HEK293 (cell line): ENCODE measurements around the gene QRICH1.

Experiments used
- CTCF ChIP-seq: fragments of 450-650 bp; formaldehyde crosslinking; IDR thresholded peaks from 2 replicates; pipeline ENCODE4 v1.5.1; 2016; ENCODE audit warnings: missing biosample characterization, missing genetic modification characterization
- EGR2 ChIP-seq: fragments of 450-650 bp; formaldehyde crosslinking; IDR thresholded peaks from 2 replicates; pipeline ENCODE4 v1.5.1; 2016; ENCODE audit warnings: low read depth, missing biosample characterization, missing genetic modification characterization
- FEZF1 ChIP-seq: fragments of 450-650 bp; formaldehyde crosslinking; IDR thresholded peaks from 2 replicates; pipeline ENCODE4 v1.5.1; 2016; ENCODE audit warnings: missing biosample characterization, missing genetic modification characterization
- GLI4 ChIP-seq: fragments of 450-650 bp; formaldehyde crosslinking; IDR thresholded peaks from 2 replicates; pipeline ENCODE4 v1.5.1; 2016; ENCODE audit warnings: missing biosample characterization, missing genetic modification characterization
- KLF1 ChIP-seq: fragments of 450-650 bp; formaldehyde crosslinking; IDR thresholded peaks from 2 replicates; pipeline ENCODE4 v1.5.1; 2016; ENCODE audit warnings: missing biosample characterization, missing genetic modification characterization
- PRDM4 ChIP-seq: fragments of 450-650 bp; formaldehyde crosslinking; IDR thresholded peaks from 2 replicates; pipeline ENCODE4 v1.5.1; 2017; ENCODE audit warnings: missing biosample characterization, missing genetic modification characterization
- YY2 ChIP-seq: fragments of 450-650 bp; formaldehyde crosslinking; IDR thresholded peaks from 2 replicates; pipeline ENCODE4 v1.5.1; 2016; ENCODE audit warnings: missing biosample characterization, missing genetic modification characterization
- ZNF112 ChIP-seq: fragments of 450-650 bp; formaldehyde crosslinking; IDR thresholded peaks from 2 replicates; pipeline ENCODE4 v1.5.0; 2017; ENCODE audit warnings: missing biosample characterization, missing genetic modification characterization
- ZNF138 ChIP-seq: fragments of 450-650 bp; formaldehyde crosslinking; IDR thresholded peaks from 2 replicates; pipeline ENCODE4 v1.5.1; 2016; ENCODE audit warnings: missing biosample characterization, missing genetic modification characterization, borderline replicate concordance
- ZNF140 ChIP-seq: fragments of 450-650 bp; formaldehyde crosslinking; IDR thresholded peaks from 2 replicates; pipeline ENCODE4 v1.5.1; 2016; ENCODE audit warnings: missing biosample characterization, missing genetic modification characterization
- ZNF148 ChIP-seq: fragments of 450-650 bp; formaldehyde crosslinking; IDR thresholded peaks from 2 replicates; pipeline ENCODE4 v1.5.0; 2017; ENCODE audit warnings: missing biosample characterization, missing genetic modification characterization, borderline replicate concordance
- ZNF155 ChIP-seq: fragments of 450-650 bp; formaldehyde crosslinking; IDR thresholded peaks from 2 replicates; pipeline ENCODE4 v1.5.1; 2016; ENCODE audit warnings: missing biosample characterization, missing genetic modification characterization
- ZNF2 ChIP-seq: fragments of 450-650 bp; formaldehyde crosslinking; IDR thresholded peaks from 2 replicates; pipeline ENCODE4 v1.5.1; 2016; ENCODE audit warnings: missing biosample characterization, missing genetic modification characterization
- ZNF214 ChIP-seq: fragments of 450-650 bp; formaldehyde crosslinking; IDR thresholded peaks from 2 replicates; pipeline ENCODE4 v1.5.1; 2017; ENCODE audit warnings: missing biosample characterization, mild to moderate bottlenecking, missing genetic modification characterization, borderline replicate concordance
- ZNF341 ChIP-seq: fragments of 450-650 bp; formaldehyde crosslinking; IDR thresholded peaks from 2 replicates; pipeline ENCODE4; 2016; ENCODE audit warnings: low read depth, missing biosample characterization, missing genetic modification characterization
- ZNF549 ChIP-seq: fragments of 450-650 bp; IDR thresholded peaks from 2 replicates; pipeline ENCODE4 v1.5.1; 2018; ENCODE audit warnings: missing biosample characterization, missing genetic modification characterization, mild to moderate bottlenecking, inconsistent platforms, moderate library complexity
- ZNF600 ChIP-seq: fragments of 450-650 bp; formaldehyde crosslinking; IDR thresholded peaks from 2 replicates; pipeline ENCODE4 v1.5.1; 2016; ENCODE audit warnings: missing biosample characterization, missing genetic modification characterization
- ZNF768 ChIP-seq: fragments of 450-650 bp; formaldehyde crosslinking; IDR thresholded peaks from 2 replicates; pipeline ENCODE4 v1.5.1; 2018; ENCODE audit warnings: missing biosample characterization, mild to moderate bottlenecking, missing genetic modification characterization
- ZNF776 ChIP-seq: fragments of 450-650 bp; formaldehyde crosslinking; IDR thresholded peaks from 2 replicates; pipeline ENCODE4 v1.5.0; 2017; ENCODE audit warnings: missing biosample characterization, missing genetic modification characterization, borderline replicate concordance
- TF ChIP-seq, protein P1 (sequence below): fragments of 450-650 bp; formaldehyde crosslinking; IDR thresholded peaks from 2 replicates; pipeline ENCODE4 v1.5.1; 2017; ENCODE audit warnings: missing biosample characterization, missing genetic modification characterization
- TF ChIP-seq, protein P2 (sequence below): fragments of 450-650 bp; formaldehyde crosslinking; IDR thresholded peaks from 2 replicates; pipeline ENCODE4 v1.5.1; 2017; ENCODE audit warnings: missing biosample characterization, mild to moderate bottlenecking, missing genetic modification characterization, moderate library complexity
- TF ChIP-seq, protein P3 (sequence below): fragments of 450-650 bp; formaldehyde crosslinking; IDR thresholded peaks from 2 replicates; pipeline ENCODE4 v1.5.1; 2016; ENCODE audit warnings: missing biosample characterization, missing genetic modification characterization
- TF ChIP-seq, protein P4 (sequence below): fragments of 450-650 bp; IDR thresholded peaks from 2 replicates; pipeline ENCODE4 v1.5.1; 2018; ENCODE audit warnings: missing biosample characterization, missing genetic modification characterization

Gene QRICH1

DNA sequence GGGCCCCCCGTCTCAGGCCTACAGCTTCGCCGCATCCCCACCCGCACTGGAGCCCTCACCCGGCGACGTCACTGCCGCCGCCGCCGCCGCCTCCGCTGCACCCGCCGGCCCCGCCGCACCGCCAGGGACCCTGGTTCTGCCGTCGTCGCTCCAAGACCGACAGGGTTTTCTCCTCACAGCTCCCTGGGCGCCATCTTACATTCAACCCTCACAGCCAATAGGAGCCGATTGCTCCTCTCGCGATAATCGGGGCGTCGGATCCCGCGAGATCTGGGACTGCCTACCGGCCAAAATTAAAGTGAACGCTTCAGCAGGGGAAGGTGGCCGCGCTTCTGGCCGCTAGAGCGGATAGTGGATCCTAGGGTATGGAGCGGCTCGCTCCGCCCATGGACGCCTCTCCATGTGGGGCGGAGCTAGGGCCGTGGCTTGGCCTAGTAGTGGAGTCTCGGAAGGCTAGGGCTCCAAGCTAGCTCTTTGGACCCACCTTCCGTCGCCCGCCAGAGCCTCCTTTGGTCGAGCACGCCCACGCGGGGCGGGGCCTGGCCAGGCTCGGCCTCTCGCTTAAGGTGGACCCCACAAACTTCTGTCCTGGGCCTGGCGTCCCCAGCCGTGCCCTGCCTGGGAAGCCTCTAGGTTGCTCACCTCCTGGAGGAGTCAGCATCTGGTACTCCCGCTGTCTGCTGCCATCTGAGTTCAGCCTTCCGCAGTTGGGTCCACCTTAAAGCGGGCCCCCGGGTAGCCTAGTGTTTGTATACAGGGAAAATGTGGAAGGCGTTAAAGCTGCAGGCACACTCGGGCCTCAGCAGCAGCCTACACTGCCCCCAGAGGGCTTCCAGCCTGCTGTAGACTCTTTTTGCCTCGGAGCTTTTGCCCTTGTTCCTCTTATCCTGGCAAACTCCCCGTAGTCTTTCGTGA is at the start of gene QRICH1 (continued):
- TF ChIP-seq PRDM4 (no peak), ZNF549 (tag by site-specific recombination) (no peak), ZNF148 (tag by site-specific recombination) (no peak), ZNF155 (tag by site-specific recombination) (no peak), YY2 (tag by site-specific recombination) (peak; percentile 82), GLI4 (tag by site-specific recombination) (no peak), KLF1 (no peak), ZNF140 (no peak), EGR2 (tag by site-specific recombination) (peak; percentile 34; the same call in 1 of the 2 replicates), ZNF138 (tag by site-specific recombination) (no peak), ZNF600 (tag by site-specific recombination) (peak; percentile 89), ZNF768 (tag by site-specific recombination) (no peak), FEZF1 (no peak), CTCF (peak; percentile 74), ZNF112 (tag by site-specific recombination) (no peak), ZNF776 (tag by site-specific recombination) (no peak), ZNF214 (tag by site-specific recombination) (no peak), ZNF2 (tag by site-specific recombination) (no peak), ZNF341 (tag by site-specific recombination) (no peak)
- TF ChIP-seq, protein P1, sequence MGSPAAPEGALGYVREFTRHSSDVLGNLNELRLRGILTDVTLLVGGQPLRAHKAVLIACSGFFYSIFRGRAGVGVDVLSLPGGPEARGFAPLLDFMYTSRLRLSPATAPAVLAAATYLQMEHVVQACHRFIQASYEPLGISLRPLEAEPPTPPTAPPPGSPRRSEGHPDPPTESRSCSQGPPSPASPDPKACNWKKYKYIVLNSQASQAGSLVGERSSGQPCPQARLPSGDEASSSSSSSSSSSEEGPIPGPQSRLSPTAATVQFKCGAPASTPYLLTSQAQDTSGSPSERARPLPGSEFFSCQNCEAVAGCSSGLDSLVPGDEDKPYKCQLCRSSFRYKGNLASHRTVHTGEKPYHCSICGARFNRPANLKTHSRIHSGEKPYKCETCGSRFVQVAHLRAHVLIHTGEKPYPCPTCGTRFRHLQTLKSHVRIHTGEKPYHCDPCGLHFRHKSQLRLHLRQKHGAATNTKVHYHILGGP (tag by site-specific recombination): no peak
- TF ChIP-seq, protein P2, sequence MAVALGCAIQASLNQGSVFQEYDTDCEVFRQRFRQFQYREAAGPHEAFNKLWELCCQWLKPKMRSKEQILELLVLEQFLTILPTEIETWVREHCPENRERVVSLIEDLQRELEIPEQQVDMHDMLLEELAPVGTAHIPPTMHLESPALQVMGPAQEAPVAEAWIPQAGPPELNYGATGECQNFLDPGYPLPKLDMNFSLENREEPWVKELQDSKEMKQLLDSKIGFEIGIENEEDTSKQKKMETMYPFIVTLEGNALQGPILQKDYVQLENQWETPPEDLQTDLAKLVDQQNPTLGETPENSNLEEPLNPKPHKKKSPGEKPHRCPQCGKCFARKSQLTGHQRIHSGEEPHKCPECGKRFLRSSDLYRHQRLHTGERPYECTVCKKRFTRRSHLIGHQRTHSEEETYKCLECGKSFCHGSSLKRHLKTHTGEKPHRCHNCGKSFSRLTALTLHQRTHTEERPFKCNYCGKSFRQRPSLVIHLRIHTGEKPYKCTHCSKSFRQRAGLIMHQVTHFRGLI (tag by site-specific recombination): no peak
- TF ChIP-seq, protein P3, sequence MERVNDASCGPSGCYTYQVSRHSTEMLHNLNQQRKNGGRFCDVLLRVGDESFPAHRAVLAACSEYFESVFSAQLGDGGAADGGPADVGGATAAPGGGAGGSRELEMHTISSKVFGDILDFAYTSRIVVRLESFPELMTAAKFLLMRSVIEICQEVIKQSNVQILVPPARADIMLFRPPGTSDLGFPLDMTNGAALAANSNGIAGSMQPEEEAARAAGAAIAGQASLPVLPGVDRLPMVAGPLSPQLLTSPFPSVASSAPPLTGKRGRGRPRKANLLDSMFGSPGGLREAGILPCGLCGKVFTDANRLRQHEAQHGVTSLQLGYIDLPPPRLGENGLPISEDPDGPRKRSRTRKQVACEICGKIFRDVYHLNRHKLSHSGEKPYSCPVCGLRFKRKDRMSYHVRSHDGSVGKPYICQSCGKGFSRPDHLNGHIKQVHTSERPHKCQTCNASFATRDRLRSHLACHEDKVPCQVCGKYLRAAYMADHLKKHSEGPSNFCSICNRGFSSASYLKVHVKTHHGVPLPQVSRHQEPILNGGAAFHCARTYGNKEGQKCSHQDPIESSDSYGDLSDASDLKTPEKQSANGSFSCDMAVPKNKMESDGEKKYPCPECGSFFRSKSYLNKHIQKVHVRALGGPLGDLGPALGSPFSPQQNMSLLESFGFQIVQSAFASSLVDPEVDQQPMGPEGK (tag by site-specific recombination): peak; percentile 64
- TF ChIP-seq, protein P4, sequence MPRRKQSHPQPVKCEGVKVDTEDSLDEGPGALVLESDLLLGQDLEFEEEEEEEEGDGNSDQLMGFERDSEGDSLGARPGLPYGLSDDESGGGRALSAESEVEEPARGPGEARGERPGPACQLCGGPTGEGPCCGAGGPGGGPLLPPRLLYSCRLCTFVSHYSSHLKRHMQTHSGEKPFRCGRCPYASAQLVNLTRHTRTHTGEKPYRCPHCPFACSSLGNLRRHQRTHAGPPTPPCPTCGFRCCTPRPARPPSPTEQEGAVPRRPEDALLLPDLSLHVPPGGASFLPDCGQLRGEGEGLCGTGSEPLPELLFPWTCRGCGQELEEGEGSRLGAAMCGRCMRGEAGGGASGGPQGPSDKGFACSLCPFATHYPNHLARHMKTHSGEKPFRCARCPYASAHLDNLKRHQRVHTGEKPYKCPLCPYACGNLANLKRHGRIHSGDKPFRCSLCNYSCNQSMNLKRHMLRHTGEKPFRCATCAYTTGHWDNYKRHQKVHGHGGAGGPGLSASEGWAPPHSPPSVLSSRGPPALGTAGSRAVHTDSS: no peak
